LNCaP clone FGC (cell line): ENCODE results near the gene KCTD16.

Source experiments
- DNase-seq: peaks from one replicate; pipeline ENCODE4 v3.0.0-alpha.2; 2011; ENCODE audit warnings: low read depth
- H3K4me3 ChIP-seq: 2 replicates; pipeline ENCODE4 v1.5.1; 2011; ENCODE audit warnings: mild to moderate bottlenecking, low read depth, low read length, control low read depth
- CTCF ChIP-seq: IDR thresholded peaks from 2 replicates; pipeline ENCODE4 v1.5.1; 2012; ENCODE audit warnings: mild to moderate bottlenecking; ENCODE audit not compliant: control insufficient read depth, insufficient read depth; ENCODE audit errors: extremely low read depth

KCTD16 gene

GRCh38 chr5:144128844-144129243, 41.8 kb upstream of the KCTD16 start:
- no peak overlapping the region for H3K4me3 ChIP-seq
- no peak for DNase-seq
- no peak for TF ChIP-seq CTCF

GRCh38 chr5:144130306-144130705, 40.4 kb upstream of the KCTD16 start:
- no peak for TF ChIP-seq CTCF
- H3K4me3 ChIP-seq = no peak overlapping the region
- DNase-seq = no peak

GRCh38 chr5:144131261-144131660, 39.4 kb upstream of the KCTD16 start:
- H3K4me3 ChIP-seq = no peak overlapping the region
- TF ChIP-seq CTCF = no peak
- DNase-seq = no peak

GRCh38 chr5:144133050-144133633, 37.5 kb upstream of the KCTD16 start:
- TF ChIP-seq CTCF = no peak
- no peak overlapping the region for H3K4me3 ChIP-seq
- DNase-seq = no peak

GRCh38 chr5:144134194-144134826, 36.4 kb upstream of the KCTD16 start:
- no peak for TF ChIP-seq CTCF
- no peak for DNase-seq
- no peak overlapping the region for H3K4me3 ChIP-seq

GRCh38 chr5:144135113-144135762, 35.4 kb upstream of the KCTD16 start:
- no peak overlapping the region for H3K4me3 ChIP-seq
- TF ChIP-seq CTCF = no peak
- DNase-seq = no peak
